Activated CD8-positive, alpha-beta memory T cell treated with anti-CD3 and anti-CD28 coated beads for 36 hours (primary cell): ENCODE results near the gene ATP9A. TPM values are rescaled to one million over a fixed set of nuclear protein-coding genes. Genes with fewer than 3 reads are reported as not detected.
"Not testable (repeated sequence)": the region's sequence is repeated elsewhere in the genome, so short reads cannot be mapped to it uniquely, and the experiment has no call there.

Source experiments
- CTCF ChIA-PET: fragments of 350-600 bp; sonication (Branson Sonifier 250); formaldehyde crosslinking; loops from one replicate; lab custom pipeline; 2021; ENCODE audit warnings: antibody characterized with exemption; lab: Charles Lee
- POLR2A ChIA-PET: fragments of 350-600 bp; sonication (Branson Sonifier 250); formaldehyde crosslinking; loops from one replicate; lab custom pipeline; 2021; ENCODE audit warnings: antibody characterized with exemption; lab: Charles Lee
- total RNA-seq, 2 experiments: library from RNA; stranded (reverse); gene quantifications; one replicate each; pipeline ENCODE4 v1.2.3, GENCODE V29; 2021

Gene ATP9A, protein sequence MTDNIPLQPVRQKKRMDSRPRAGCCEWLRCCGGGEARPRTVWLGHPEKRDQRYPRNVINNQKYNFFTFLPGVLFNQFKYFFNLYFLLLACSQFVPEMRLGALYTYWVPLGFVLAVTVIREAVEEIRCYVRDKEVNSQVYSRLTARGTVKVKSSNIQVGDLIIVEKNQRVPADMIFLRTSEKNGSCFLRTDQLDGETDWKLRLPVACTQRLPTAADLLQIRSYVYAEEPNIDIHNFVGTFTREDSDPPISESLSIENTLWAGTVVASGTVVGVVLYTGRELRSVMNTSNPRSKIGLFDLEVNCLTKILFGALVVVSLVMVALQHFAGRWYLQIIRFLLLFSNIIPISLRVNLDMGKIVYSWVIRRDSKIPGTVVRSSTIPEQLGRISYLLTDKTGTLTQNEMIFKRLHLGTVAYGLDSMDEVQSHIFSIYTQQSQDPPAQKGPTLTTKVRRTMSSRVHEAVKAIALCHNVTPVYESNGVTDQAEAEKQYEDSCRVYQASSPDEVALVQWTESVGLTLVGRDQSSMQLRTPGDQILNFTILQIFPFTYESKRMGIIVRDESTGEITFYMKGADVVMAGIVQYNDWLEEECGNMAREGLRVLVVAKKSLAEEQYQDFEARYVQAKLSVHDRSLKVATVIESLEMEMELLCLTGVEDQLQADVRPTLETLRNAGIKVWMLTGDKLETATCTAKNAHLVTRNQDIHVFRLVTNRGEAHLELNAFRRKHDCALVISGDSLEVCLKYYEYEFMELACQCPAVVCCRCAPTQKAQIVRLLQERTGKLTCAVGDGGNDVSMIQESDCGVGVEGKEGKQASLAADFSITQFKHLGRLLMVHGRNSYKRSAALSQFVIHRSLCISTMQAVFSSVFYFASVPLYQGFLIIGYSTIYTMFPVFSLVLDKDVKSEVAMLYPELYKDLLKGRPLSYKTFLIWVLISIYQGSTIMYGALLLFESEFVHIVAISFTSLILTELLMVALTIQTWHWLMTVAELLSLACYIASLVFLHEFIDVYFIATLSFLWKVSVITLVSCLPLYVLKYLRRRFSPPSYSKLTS
- 1 to 10 TPM; 1.2 to 1.3 TPM for total RNA-seq

DNA sequence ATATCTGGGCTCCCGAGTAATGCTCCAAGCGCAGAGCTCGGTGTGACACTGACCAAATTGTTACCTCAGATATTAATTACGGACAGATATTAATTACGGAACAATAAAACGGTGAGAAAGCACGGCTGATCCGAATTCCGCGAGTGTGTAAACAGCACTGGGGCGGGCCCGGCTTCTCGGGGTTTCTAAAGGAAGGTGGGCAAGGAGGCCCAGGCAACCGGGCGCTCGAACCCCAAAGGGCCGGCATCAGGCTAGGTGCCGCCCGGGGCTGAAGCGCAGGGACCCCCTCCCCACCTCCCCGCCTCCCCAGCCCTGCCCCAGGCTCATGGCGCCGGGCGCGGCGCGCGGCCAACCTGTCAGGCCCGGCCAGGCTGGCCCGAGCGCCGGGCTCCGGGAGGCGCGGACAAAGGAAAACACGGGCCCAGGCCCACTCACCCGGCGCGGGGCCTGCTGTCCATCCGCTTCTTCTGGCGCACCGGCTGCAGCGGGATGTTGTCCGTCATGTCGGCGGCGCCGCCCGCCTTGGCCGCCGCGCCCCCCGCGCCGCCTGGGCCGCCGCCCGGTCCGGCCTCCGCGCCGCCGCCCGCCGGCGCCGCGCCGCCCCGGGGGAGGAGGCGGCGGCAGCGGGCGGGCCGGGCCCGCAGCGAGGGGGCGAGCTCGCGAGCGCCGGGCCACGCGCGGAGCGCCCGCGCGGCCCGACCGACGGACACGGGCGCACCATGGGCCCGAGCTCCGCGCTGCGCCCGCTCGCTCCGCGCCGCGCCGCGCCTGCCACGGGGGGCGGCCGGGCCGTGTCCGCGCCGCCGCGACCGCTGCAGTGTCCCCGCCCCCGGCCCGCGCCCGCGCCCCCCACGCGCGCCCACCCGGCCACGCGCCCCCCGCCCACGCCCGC is at the start of gene ATP9A:
Gene ATP9A, minus strand, starts transcription at position 524 of the 892 bp plus-strand sequence. Its CDS starts 21 bp downstream, at position 503.
- ChIA-PET CTCF (no interaction called here), POLR2A (no interaction called here)

GRCh38 chr20:51816856-51817255 is 48.7 kb upstream of the ATP9A start:
- CTCF ChIA-PET, POLR2A ChIA-PET: not testable (repeated sequence)

DNA sequence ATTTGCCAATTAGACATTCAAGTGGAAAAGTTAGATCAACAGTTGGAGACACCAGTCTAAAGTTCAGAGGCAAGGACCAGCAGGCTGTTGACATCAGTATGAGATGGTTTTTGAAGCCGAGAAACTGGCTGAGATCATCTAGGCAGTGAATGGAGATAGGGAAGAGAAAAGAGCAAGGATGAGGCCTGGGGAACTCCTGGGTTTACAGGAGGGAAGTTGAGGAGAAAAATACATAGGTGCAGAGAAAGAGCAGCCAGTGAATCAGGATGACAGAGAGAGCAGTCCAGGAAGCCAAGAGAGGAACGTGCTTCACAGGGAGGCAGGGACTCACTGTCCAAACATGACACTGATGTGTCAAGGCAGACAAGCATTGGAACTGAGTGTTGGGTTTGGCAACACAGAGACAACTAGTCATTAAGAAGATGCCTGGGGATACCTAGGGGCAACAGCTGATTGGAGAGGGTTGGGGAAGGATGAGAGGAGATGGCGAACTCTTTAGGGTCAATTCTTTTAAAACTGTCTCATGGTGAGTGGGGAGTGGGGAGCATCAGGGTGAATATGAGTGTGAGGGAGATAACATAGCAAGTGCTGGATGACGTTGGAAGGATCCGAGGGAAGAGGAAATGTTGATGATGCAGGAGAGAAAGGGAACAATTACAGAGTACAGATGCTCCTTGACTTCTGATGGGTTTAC is 47.3 kb upstream of the ATP9A start:
- CTCF ChIA-PET: no interaction called here
- POLR2A ChIA-PET: no interaction called here

DNA sequence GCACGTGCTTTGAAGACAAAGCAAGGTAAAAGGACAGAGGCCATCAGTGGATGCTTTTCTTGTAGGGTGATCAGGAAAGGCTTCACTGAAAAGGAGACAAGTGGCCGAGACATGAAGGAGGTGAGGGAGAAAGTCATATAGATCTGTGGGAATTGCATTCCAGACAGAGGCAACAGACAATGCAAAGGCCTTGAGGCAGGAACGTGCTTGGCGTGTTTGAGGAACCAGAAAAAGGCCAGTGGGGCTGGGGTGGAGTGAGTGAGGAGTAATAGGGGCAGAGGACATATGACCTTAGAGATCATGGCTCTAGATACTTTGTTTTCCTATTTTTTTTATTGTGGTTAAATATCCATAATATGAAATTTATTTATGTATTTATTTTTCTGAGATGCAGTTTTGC is 44.7 kb upstream of the ATP9A start:
- CTCF ChIA-PET: no interaction called here

DNA sequence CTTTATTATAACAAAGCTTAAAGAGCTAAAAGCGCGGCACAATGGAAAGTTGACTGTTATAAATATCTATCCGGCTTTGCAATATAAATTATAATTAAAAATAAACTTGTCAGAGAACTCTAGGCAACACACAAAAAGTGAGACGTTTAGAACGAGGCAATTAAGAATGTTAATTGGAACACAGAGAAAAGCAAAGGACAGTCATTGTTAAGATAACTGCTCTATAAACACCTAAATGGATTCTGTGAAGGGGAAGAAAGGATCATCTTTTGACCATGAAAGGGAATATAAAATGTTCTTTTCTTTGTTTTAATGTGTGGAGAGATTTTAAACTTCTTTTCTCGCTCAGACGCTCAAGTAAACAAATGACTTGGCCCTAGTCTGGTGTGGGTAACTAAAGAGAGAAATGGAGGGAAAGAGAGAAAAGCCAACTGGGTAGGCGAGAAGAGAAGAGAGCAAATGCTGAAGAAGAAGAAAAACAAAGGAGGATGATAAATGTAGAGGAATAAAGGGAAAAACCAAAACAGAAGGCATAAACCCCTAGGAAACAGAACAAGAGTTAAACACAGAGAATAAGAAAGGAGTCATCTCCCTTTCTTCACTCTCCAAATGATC is 43.4 kb upstream of the ATP9A start:
- ChIA-PET CTCF (no interaction called here), POLR2A (no interaction called here)

More for the DNA sequence above, 44.7 kb upstream of the ATP9A start:
- POLR2A ChIA-PET: no interaction called here

GRCh38 chr20:51811042-51811355 is 42.8 kb upstream of the ATP9A start:
- POLR2A ChIA-PET: no interaction called here
- CTCF ChIA-PET: no interaction called here

DNA sequence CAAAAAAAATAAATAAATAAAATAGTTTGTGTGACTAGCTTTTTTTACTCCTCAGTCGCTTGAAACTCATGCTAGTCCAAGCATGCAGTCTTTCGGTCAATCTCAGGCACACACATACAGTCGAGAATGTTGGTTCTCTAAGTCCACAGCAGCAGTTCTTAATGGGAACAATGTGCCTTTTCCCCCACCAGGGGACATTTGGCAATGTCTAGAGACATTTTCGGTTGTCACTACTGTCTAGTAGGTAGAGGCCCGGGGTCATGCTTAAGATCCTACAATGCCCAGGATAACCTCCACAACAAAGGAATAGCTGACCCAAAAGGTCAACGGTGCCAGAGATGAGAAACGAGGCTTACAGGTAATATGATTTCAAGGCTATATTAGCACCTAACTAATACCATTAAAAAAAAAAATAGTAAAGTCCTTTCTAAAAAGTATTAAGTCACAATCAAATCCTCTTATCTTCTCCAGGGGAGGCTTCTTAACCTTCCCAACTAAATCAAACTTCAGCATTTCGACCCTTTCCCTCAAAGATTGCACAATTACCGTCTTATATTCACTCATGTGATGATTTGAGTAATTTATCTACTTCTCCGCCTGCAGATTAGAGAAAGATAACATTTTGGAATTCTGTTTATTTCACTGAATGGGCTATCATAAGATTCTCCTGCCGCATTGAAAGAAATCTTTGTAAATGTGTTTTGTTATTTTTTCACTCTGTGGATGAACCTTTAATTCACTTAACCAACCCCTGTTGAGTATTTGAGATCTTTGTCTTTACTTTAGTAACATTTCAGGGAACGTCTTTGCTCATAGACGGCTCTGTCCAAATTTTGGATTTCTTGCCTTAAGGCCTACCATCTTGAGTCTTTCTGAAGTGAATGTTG is 42.2 kb upstream of the ATP9A start:
- POLR2A ChIA-PET: no interaction called here
- CTCF ChIA-PET: no interaction called here

DNA sequence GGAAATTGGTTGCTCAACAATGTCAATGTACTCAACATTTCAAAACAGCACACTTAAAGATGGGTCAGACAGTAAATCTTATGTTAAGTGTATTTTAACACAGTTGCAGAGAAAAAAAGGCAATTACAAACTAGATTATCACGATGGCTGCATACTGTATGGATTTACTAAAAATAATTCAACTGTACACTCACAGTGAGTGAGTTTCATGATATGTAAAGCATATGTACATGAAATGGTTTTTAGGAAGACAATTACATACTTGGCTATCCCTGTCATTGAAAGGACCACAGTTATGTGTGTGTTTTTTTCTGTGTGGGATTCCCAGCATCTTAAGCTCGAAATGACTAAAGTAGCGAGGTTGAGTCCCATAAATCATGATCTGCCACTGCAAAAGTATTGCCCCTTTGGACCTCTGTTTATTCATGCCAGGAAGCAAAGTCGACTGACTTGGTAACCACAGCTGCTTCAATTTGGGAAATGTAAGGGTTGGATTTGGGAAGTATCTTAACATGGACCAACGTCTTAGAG is 39.6 kb upstream of the ATP9A start:
- ChIA-PET POLR2A (no interaction called here), CTCF (interaction anchor here (0.7 kb wide), 1 partner anchor 10 kb away, joined by 3 read pairs; no protein-coding TSS in a partner anchor)

DNA sequence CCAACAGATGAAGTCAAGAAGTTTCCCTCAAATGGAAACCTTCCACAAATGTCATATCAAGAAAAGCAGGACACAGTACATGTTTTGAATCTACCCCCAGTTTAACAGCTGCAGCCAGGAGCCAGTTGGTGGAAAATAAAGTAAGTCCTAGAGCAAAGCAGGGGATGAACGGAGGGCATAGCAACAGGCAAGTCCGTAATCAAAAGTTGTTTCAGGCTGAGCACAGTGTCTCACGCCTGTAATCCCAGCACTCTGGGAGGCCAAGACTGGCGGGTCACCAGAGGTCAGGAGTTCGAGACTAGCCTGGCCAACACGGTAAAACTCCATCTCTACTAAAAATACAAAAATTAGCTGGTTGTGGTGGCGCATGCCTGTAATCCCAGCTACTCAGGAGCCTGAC is 36.6 kb upstream of the ATP9A start:
- CTCF ChIA-PET: no interaction called here
- POLR2A ChIA-PET: no interaction called here

DNA sequence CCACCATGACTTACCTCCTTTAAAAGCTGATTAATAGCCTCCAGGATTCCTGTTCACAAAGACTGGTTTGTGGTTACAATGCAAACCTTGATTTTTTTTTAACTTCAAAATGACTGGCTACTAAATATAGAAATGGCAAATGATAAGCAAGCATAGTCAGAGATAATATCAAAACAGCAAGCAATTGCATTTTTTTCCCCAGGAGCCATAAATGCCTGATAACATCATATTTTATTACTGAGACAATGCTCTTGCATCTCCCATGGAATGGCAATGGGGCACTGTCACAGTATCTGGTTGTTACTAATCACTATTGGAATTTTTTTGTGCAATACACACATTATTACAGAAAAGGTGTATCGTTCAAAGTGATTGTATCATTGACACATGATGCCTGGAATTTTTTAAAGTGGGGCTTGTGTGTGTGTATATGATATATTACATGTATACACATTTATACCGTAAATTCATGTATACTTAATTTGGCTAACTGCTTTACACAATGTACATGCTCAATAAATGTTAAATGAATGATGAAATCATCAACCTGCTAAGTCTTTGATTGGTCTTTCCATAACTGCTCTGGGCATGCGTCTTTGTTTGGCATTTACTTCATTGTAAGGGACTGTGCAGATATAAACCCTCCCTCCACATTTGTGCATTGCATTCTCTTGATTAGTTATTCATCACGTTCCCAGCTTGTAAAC is 35.1 kb upstream of the ATP9A start:
- POLR2A ChIA-PET: no interaction called here
- CTCF ChIA-PET: no interaction called here

DNA sequence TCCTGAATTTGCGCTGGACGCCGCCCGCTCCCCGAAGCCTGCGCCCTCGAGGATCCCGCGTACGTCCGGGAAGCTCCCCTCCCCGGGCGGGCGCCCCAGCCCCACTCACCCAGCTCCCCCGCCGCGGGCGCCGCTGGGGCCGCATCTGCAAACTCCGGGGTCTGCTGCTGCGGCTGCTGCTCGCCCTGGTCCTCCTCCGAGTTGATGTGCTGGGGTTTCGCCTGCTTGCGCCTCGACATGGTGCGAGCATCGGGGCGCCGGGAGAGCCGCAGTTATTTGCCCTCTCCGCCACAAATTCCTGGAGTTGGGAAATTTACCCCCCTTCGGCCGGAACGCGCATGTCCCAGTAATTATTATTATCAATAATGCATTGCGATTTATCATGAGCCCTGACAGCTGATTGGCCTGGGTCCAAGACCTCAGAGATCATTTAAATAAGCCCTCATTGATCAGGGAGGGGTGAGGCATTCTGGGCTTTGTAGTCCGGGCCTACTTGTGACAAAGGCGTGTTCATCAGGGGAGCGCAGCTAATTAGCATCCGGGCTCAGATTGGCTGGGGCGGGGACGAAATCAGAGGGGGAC is 34.1 kb upstream of the ATP9A start, which contains the start of gene SALL4:
Gene SALL4, minus strand, starts transcription at position 352 of the 582 bp plus-strand sequence. Its CDS starts 113 bp downstream, at position 239.
- CTCF ChIA-PET: interaction anchor here (1.1 kb wide), 1 partner anchor 281 kb away, joined by 4 read pairs; no protein-coding TSS in a partner anchor
- POLR2A ChIA-PET: no interaction called here

GRCh38 chr20:51801823-51802123 is 33.6 kb upstream of the ATP9A start:
- ChIA-PET CTCF (interaction anchor here (1.1 kb wide), 1 partner anchor 282 kb away, joined by 4 read pairs; no protein-coding TSS in a partner anchor), POLR2A (no interaction called here)

- CTCF ChIA-PET: interaction anchor here (1.1 kb wide), 1 partner anchor 282 kb away, joined by 4 read pairs; no protein-coding TSS in a partner anchor
These were observed 33.1 kb upstream of the ATP9A start for GRCh38 chr20:51801122-51801822.

GRCh38 chr20:51800872-51801121 is 32.6 kb upstream of the ATP9A start:
- ChIA-PET CTCF (interaction anchor here (0.6 to 1.6 kb wide), 4 partner anchors 198 to 328 kb away, joined by 3 to 6 read pairs (median 4); no protein-coding TSS in a partner anchor), POLR2A (no interaction called here)

More at GRCh38 chr20:51801122-51801822, 33.1 kb upstream of the ATP9A start:
- POLR2A ChIA-PET: no interaction called here

- ChIA-PET POLR2A (no interaction called here), CTCF (interaction anchor here (0.6 to 1.6 kb wide), 5 partner anchors 10 to 329 kb away, joined by 3 to 6 read pairs (median 4); no protein-coding TSS in a partner anchor)
These were observed 32.1 kb upstream of the ATP9A start for GRCh38 chr20:51800060-51800871.
